CD4-positive, alpha-beta memory T cell (primary cell): Measurements from ENCODE around the gene ADCY3. TPM values are rescaled to one million over a fixed set of nuclear protein-coding genes. Genes with fewer than 3 reads are reported as not detected.
A peak's percentile ranks its signal among the peaks of the same experiment; 100 is the strongest.

Source experiments
- CTCF ChIA-PET: fragments of 350-600 bp; sonication (Branson Sonifier 250); formaldehyde crosslinking; loops from one replicate; lab custom pipeline; 2021; ENCODE audit warnings: inconsistent platforms; ENCODE audit not compliant: partially characterized antibody; lab: Charles Lee
- POLR2A ChIA-PET: fragments of 350-600 bp; sonication (Branson Sonifier 250); formaldehyde crosslinking; loops from one replicate; lab custom pipeline; 2021; ENCODE audit not compliant: partially characterized antibody; lab: Charles Lee
- DNase-seq, 5 donors: peaks; one replicate each; pipeline versions ENCODE4 v3.0.0 to v3.0.0-alpha.2; 2020 to 2022; ENCODE audit warnings: mixed read lengths in 1 of 5
- H3K27ac ChIP-seq: one replicate; pipeline ENCODE4 v1.7.0; 2013; ENCODE audit warnings: low read depth, low read length
- H3K27me3 ChIP-seq: 2 replicates; pipeline ENCODE4 v1.7.0; 2013; ENCODE audit warnings: mild to moderate bottlenecking, low read length, moderate library complexity; ENCODE audit not compliant: insufficient read depth
- H3K36me3 ChIP-seq: 2 replicates; pipeline ENCODE4 v1.7.0; 2013; ENCODE audit warnings: mild to moderate bottlenecking, low read length, moderate library complexity; ENCODE audit not compliant: insufficient read depth
- H3K4me1 ChIP-seq: 2 replicates; pipeline ENCODE4 v1.7.0; 2013; ENCODE audit warnings: mild to moderate bottlenecking, low read length, moderate library complexity; ENCODE audit not compliant: insufficient read depth
- H3K4me3 ChIP-seq, 2 donors: one replicate each; pipeline ENCODE4 v1.7.0; 2013; ENCODE audit warnings: low read length in 2 of 2, mild to moderate bottlenecking in 1 of 2
- H3K9me3 ChIP-seq, 2 donors: one replicate each; pipeline ENCODE4 v1.7.0; 2013; ENCODE audit warnings: low read length in 2 of 2, control low read depth in 1 of 2; ENCODE audit not compliant: control insufficient read depth in 1 of 2
- H3K27ac Mint-ChIP-seq, 7 donors: one replicate each; pipeline ENCODE4 v1.8.0; 2020 to 2021; ENCODE audit warnings: mixed read lengths in 7 of 7, mild to moderate bottlenecking in 6 of 7, inconsistent platforms in 3 of 7, moderate library complexity in 3 of 7
- H3K27me3 Mint-ChIP-seq, 2 donors: one replicate each; pipeline ENCODE4 v1.8.0; 2020 to 2021; ENCODE audit warnings: mixed read lengths in 2 of 2
- H3K36me3 Mint-ChIP-seq, 2 donors: one replicate each; pipeline ENCODE4 v1.8.0; 2020 to 2021; ENCODE audit warnings: mixed read lengths in 2 of 2, inconsistent platforms in 1 of 2, mild to moderate bottlenecking in 1 of 2
- H3K4me1 Mint-ChIP-seq, 4 donors: one replicate each; pipeline ENCODE4 v1.8.0; 2020 to 2021; ENCODE audit warnings: mixed read lengths in 4 of 4, mild to moderate bottlenecking in 1 of 4
- H3K4me3 Mint-ChIP-seq, 8 donors: one replicate each; pipeline ENCODE4 v1.8.0; 2020 to 2021; ENCODE audit warnings: mixed read lengths in 8 of 8, mild to moderate bottlenecking in 7 of 8, moderate library complexity in 6 of 8, inconsistent platforms in 3 of 8
- H3K9me3 Mint-ChIP-seq, 8 donors: one replicate each; pipeline ENCODE4 v1.8.0; 2020 to 2021; ENCODE audit warnings: mixed read lengths in 8 of 8, mild to moderate bottlenecking in 5 of 8, inconsistent platforms in 3 of 8, moderate library complexity in 1 of 8
- intact Hi-C: fragments of 100-400 bp; cut with micrococcal nuclease; formaldehyde crosslinking; loops from one replicate; pipeline ENCODE4 v1.15.1; 2023
- polyA plus RNA-seq, 2 donors: library from polyadenylated mRNA; unstranded; fragments of 300-500 nt; fragmentation: Illumina TruSeq; gene quantifications; one replicate each; pipeline ENCODE4 v1.2.3, GENCODE V29; 2021
- total RNA-seq, 2 experiments: library from RNA; stranded (reverse); gene quantifications; one replicate each; pipeline ENCODE4 v1.2.3, GENCODE V29; 2021

ADCY3 gene
- total and polyA plus RNA-seq, 4 experiments from 2014 or later = 9.2 to 15.0 (median 14.8) TPM

DNA sequence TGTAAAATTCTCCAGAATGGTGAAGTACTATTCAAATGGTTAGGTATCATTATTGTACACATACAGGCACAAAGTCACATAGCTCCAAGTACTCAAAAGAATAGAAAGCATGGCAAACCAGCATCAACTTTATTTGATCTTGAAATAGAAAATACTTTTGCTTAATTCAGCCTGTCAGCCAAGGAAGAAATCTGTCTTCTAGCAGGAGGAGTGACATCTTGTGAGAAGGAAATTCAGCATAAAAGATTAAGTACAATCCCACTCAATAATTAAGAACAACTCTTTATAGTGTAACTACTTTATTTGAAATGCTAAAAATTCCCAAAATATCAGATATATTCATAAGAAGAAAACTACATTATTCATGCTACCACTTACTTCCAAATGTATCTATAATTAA is 35.9 kb upstream of the ADCY3 start:
- peaks cover 48% of the 10 kb centered on the region for H3K36me3 ChIP-seq
- H3K9me3 ChIP-seq = peaks cover 0 to 3% of the 10 kb centered on the region in 2 donors
- POLR2A ChIA-PET = no interaction called here
- Mint-ChIP-seq H3K4me1 (peaks cover 4 to 9% (median 8%) of the 10 kb centered on the region in 4 donors), H3K27me3 (no peaks in the 10 kb centered on the region), H3K4me3 (no peak overlapping the region), H3K27ac (no peak overlapping the region), H3K9me3 (peaks cover 0 to 19% (median 12%) of the 10 kb centered on the region in 8 donors), H3K36me3 (peaks cover 87 to 91% of the 10 kb centered on the region in 2 donors)
- intact Hi-C loops = no loop called here
- no peak for DNase-seq
- CTCF ChIA-PET = interaction anchor here (1.2 to 1.7 kb wide), 2 partner anchors 20 to 128 kb away, joined by 3 to 5 read pairs; no protein-coding TSS in a partner anchor
- H3K4me1 ChIP-seq = no peaks in the 10 kb centered on the region
- H3K27ac ChIP-seq = no peak overlapping the region
- H3K4me3 ChIP-seq = no peak overlapping the region
- H3K27me3 ChIP-seq = no peaks in the 10 kb centered on the region

DNA sequence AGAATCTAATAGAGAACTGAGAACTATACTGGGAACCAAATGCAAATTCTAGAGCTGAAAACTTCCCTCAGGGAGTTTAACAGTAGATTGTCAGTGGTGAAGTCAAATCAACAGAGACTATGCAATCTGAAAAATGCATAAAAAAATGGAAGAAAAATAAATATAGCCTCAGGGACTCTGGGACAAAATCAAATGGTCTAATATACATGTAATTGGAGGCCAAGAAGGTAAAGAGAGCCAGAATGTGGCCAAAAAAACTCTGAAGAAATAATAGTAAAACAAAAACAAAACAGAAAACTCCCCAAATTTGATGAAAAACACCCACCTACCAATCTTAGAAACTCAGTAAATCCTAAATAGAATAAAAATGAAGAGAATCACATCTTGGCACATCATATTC is 35.2 kb upstream of the ADCY3 start:
- no peak for DNase-seq
- no peak overlapping the region for H3K4me3 Mint-ChIP-seq
- H3K36me3 ChIP-seq = peaks cover 48% of the 10 kb centered on the region
- intact Hi-C loops = no loop called here
- peaks cover 0 to 19% (median 12%) of the 10 kb centered on the region in 8 donors for H3K9me3 Mint-ChIP-seq
- no peak overlapping the region for H3K4me3 ChIP-seq
- ChIA-PET CTCF (no interaction called here), POLR2A (no interaction called here)
- H3K4me1 Mint-ChIP-seq = peaks cover 2 to 9% (median 5%) of the 10 kb centered on the region in 4 donors
- peaks cover 82 to 86% of the 10 kb centered on the region in 2 donors for H3K36me3 Mint-ChIP-seq
- H3K27me3 Mint-ChIP-seq = no peaks in the 10 kb centered on the region
- H3K27ac Mint-ChIP-seq = no peak overlapping the region
- no peaks in the 10 kb centered on the region for H3K4me1 ChIP-seq
- H3K9me3 ChIP-seq = peaks cover 0 to 3% of the 10 kb centered on the region in 2 donors
- no peaks in the 10 kb centered on the region for H3K27me3 ChIP-seq
- H3K27ac ChIP-seq = no peak overlapping the region

DNA sequence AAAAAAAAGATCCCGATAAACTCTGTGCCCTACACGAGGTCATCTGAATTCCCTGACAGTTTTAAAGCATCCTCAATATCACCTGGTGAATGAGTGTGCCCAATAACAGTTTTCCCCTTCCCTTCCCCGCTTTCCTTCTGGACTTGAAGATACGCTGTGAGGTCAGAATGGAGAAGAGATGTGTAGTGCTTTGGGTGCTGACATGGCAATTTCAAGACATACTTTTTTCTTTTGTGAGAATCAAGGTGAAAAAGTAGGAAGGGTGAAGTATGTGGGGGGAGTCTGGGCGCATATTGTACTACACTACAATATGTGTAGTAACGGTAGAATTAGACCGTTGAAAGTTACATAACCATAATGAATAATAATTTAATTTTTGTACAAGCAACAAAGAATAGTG is 30.1 kb upstream of the ADCY3 start:
- ChIA-PET CTCF (no interaction called here), POLR2A (no interaction called here)

GRCh38 chr2:24948506-24948905 is 28.5 kb upstream of the ADCY3 start:
- ChIA-PET POLR2A (no interaction called here), CTCF (no interaction called here)
- peaks cover 31 to 48% of the 10 kb centered on the region in 2 donors for H3K36me3 Mint-ChIP-seq
- Histone ChIP-seq H3K27me3 (no peaks in the 10 kb centered on the region), H3K36me3 (peaks cover 18% of the 10 kb centered on the region), H3K4me1 (no peaks in the 10 kb centered on the region), H3K9me3 (no peaks in the 10 kb centered on the region), H3K27ac (no peak overlapping the region), H3K4me3 (no peak overlapping the region)
- no peaks in the 10 kb centered on the region for H3K9me3 Mint-ChIP-seq
- no peaks in the 10 kb centered on the region for H3K27me3 Mint-ChIP-seq
- no peak overlapping the region for H3K4me3 Mint-ChIP-seq
- intact Hi-C loops = no loop called here
- H3K4me1 Mint-ChIP-seq = no peaks in the 10 kb centered on the region
- peak overlapping the region in 2 of 7 donors; percentile 43 to 62 for H3K27ac Mint-ChIP-seq
- no peak for DNase-seq

More for the DNA sequence above, 30.1 kb upstream of the ADCY3 start:
- Histone ChIP-seq H3K4me3 (no peak overlapping the region), H3K27ac (no peak overlapping the region), H3K36me3 (peaks cover 27% of the 10 kb centered on the region), H3K27me3 (no peaks in the 10 kb centered on the region), H3K9me3 (no peaks in the 10 kb centered on the region), H3K4me1 (no peaks in the 10 kb centered on the region)
- intact Hi-C loops = no loop called here
- Mint-ChIP-seq H3K4me3 (no peak overlapping the region), H3K27ac (peak overlapping the region in 1 of 7 donors; percentile 23), H3K27me3 (no peaks in the 10 kb centered on the region), H3K4me1 (no peaks in the 10 kb centered on the region), H3K36me3 (peaks cover 46 to 62% of the 10 kb centered on the region in 2 donors), H3K9me3 (peaks cover 0 to 6% (median 3%) of the 10 kb centered on the region in 8 donors)
- no peak for DNase-seq

DNA sequence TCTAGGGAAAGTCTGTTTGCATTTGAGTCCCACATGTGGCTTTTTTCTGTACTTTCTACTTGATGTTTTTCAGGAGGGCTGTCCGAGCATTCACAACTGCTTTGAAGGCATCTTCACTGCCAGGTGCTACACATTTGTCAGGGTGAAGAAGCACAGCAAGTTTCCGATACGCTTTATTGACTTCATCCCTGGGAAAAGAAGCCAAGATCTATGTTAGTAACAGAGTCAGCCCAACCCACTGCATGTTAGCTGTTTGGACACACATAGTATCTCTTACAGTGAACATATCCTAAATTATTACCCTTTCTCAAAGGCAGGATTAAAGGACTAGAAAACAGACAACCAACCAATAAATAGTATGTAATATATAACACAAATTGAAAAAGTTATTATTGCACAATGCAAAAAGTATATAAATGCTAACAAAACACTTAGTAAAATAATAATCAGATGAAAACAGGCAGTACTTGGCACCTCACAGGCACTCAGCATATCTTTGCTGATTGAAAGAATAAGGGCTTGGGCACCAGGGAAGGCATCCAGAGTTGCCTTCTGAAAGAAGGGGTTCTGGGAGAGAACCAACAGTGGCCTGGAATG is 27.6 kb upstream of the ADCY3 start:
- Mint-ChIP-seq H3K36me3 (peaks cover 25 to 42% of the 10 kb centered on the region in 2 donors), H3K4me1 (no peaks in the 10 kb centered on the region), H3K9me3 (no peaks in the 10 kb centered on the region), H3K27me3 (no peaks in the 10 kb centered on the region), H3K4me3 (no peak overlapping the region), H3K27ac (peak overlapping the region in 2 of 7 donors; percentile 38 to 49)
- Histone ChIP-seq H3K9me3 (no peaks in the 10 kb centered on the region), H3K36me3 (peaks cover 17% of the 10 kb centered on the region), H3K27me3 (no peaks in the 10 kb centered on the region), H3K27ac (no peak overlapping the region), H3K4me3 (no peak overlapping the region), H3K4me1 (no peaks in the 10 kb centered on the region)
- ChIA-PET POLR2A (no interaction called here), CTCF (no interaction called here)
- intact Hi-C loops = no loop called here
- no peak for DNase-seq

DNA sequence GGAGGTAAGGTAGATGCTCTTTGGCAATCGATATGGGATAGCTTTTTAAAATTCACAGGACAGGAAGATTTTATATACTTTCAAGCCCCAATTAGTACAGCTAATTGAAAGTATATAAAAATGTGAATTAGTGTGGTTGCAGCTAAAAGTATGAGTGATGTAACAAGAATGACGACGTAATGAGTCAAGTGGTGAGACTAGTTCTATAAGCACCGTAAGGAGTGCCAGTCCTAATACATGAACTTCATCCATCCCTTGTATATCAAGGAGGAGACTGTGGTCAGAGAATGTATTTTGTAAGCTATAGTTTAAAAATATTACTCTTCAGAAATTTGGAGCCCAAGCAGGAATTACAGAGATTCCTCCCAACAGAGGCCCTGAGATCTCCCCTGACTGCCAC is 25.9 kb upstream of the ADCY3 start:
- no peak overlapping the region for H3K4me3 Mint-ChIP-seq
- H3K27me3 Mint-ChIP-seq = no peaks in the 10 kb centered on the region
- Histone ChIP-seq H3K27ac (no peak overlapping the region), H3K4me3 (no peak overlapping the region), H3K27me3 (no peaks in the 10 kb centered on the region), H3K36me3 (peaks cover 13% of the 10 kb centered on the region), H3K9me3 (no peaks in the 10 kb centered on the region), H3K4me1 (no peaks in the 10 kb centered on the region)
- peak overlapping the region in 2 of 7 donors; percentile 4 to 52 for H3K27ac Mint-ChIP-seq
- H3K36me3 Mint-ChIP-seq = peaks cover 15 to 28% of the 10 kb centered on the region in 2 donors
- no peaks in the 10 kb centered on the region for H3K9me3 Mint-ChIP-seq
- DNase-seq = no peak
- intact Hi-C loops = no loop called here
- no peaks in the 10 kb centered on the region for H3K4me1 Mint-ChIP-seq
- ChIA-PET POLR2A (interaction anchor here (2.4 kb wide), 1 partner anchor 19 kb away, joined by 5 read pairs; no protein-coding TSS in a partner anchor), CTCF (no interaction called here)

- Mint-ChIP-seq H3K27ac (no peak overlapping the region), H3K36me3 (peaks cover 13 to 21% of the 10 kb centered on the region in 2 donors), H3K4me1 (no peaks in the 10 kb centered on the region), H3K27me3 (no peaks in the 10 kb centered on the region), H3K9me3 (no peaks in the 10 kb centered on the region), H3K4me3 (no peak overlapping the region)
- Histone ChIP-seq H3K9me3 (no peaks in the 10 kb centered on the region), H3K36me3 (peaks cover 13% of the 10 kb centered on the region), H3K27ac (no peak overlapping the region), H3K4me1 (no peaks in the 10 kb centered on the region), H3K27me3 (no peaks in the 10 kb centered on the region), H3K4me3 (no peak overlapping the region)
- ChIA-PET POLR2A (interaction anchor here (0.6 kb wide), 1 partner anchor 68 kb away, joined by 3 read pairs; no protein-coding TSS in a partner anchor), CTCF (interaction anchor here (0.7 to 1.2 kb wide), 2 partner anchors 19 to 67 kb away, joined by 3 read pairs; no protein-coding TSS in a partner anchor)
- intact Hi-C loops = no loop called here
- DNase-seq = no peak
These were observed 23.5 kb upstream of the ADCY3 start for GRCh38 chr2:24943427-24944053.
